GM18498 (cell line): Measurements from ENCODE around the gene ATG16L2.
"Not testable (repeated sequence)": the region's sequence is repeated elsewhere in the genome, so short reads cannot be mapped to it uniquely, and the experiment has no call there.

ENCODE experiments used
- ATAC-seq: cut with Tn5 transposase; IDR thresholded peaks from one replicate; pipeline ENCODE4 v1.9.1; 2021; ENCODE audit warnings: mild to moderate bottlenecking, moderate library complexity; ENCODE audit not compliant: unreplicated experiment

The ATG16L2 gene

DNA sequence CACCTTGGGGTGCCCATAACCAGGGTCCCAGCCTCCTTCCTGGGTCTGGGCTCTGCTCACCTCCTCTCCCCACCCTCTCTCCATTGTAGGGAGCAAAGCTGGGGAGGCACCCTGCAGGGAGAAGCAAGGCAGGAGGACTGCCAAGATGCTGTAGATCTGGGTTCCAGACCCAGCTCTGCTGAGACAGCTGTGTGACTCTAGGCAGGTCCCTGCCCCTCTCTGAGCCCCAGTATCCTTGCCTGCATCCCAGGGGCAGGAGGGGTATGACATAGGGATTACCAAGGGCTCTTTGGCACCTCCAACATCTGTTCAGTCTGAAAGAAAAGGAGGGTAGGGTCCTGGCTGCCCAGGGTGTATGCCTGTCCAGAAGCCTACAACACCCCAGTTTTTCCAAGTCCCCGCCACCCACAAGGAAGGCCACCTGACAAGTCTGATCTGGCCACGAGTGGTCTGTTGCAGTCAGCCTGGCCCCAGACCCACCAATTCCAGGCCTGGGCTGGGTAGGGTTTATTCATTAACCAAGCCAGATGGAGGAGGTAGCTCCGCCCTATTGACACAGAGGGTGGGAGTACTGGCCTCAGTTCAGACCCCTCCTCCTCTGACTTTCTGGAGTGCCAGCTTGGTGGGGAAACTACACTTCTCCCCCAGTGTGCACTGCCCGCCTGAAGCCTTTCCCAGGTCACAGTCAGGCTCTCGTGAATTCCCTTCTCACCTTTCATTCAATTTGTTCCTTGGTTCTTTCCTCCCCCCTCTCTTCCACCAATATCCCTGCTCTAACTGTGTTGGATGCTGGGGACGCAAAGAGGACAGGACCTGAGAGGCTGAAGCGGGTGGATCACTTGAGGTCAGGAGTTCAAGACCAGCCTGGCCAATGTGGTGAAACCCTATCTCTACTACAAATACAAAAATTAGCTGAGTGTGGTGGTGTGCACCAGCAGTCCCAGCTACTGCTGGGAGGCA is 35.4 kb upstream of the ATG16L2 start:
- ATAC-seq: no peak

GRCh38 chr11:72779495-72780128 is 34.6 kb upstream of the ATG16L2 start:
- no peak for ATAC-seq

DNA sequence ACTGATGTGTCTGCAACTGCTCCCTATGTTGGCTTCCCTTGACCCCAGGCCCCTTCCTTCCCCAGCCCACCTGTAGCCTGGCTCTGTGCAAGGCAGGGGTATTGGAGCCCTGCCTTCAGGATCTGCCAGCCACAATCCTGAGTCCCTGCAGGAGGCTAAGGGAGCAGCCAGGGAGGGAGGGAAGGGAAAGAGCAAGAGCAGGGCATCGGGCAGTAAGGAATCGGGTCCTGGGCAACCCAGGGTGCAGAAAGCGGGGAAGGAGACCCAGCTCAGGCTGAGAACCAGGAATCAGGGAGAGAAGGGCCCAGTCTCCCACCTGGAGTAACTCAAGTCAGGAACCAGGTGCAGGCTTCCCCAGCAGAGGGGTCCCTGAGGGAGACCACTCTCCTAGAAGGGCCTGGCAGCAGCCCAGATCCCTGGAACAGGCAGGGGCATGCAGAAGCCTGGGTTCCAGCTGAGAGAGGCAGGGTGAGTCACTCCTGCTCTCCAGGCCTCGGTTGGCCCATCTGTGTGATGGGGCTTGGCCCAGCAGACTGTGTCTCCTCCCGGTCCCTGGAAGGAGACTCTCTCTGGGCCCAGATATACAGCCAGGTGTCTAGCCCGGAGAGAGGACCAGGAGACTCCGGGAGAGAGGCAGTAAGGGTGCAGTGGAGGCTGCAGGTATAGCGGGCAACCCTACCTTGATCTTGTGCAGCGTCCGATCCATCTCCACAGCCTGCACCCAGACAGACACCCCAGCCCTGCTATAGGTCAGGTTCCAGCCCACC is 33.7 kb upstream of the ATG16L2 start:
- no peak for ATAC-seq

DNA sequence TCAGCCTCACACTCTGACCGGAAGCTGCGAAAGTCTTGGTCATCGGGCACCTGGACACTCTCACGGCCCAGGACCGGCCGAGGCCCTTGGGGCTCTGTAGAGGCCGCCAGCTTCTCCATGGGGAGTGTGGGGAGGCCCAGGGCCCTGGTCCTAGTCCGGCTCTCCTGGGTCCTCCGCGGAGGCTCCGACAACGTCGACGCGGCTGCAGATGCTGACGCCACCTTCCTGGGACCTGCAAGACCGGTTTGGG is 33.2 kb upstream of the ATG16L2 start:
- ATAC-seq: no peak

- peak; percentile 57 for ATAC-seq
Observed at GRCh38 chr11:72781313-72782080, 32.7 kb upstream of the ATG16L2 start.

DNA sequence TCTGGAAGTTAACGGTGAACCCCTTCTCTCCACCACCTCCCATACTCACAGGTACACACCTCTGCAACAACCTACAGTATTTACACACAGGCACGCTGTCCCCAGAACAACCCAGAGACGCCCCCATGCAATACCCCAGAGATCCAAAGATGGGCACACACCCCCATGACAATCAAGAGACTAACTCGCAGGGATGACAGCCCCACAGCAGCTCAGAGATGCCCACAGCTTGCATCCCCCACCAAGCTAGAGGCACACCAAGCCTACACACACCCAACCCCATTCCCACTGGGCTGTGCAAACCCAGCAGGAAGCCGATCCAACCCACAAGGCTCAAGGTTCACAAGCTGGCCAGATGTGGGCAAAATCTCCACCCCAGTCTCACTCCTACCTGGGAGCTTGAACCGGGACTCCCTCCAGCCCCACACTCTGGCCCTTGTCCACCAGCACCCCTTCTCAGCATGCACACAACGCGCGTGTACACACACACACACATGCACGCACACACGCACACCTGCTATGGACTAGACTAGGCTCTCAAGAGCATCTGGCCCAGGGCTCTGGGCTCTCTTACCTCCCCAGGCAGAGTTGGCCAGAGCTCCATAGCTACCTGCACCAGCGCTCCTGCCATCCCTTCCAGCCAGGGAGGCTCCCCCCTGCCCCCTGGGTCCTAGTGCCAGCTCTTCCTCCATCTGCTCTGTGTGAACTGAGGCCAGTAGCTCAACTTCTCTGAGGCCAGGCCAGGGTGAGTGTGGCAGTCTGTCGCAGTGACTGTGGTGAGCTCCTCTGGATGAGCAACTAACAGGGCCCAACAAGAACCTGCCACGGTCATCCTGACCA is 31.9 kb upstream of the ATG16L2 start:
- ATAC-seq: no peak

- ATAC-seq: no peak
Observed at GRCh38 chr11:72783144-72783905, 30.9 kb upstream of the ATG16L2 start.

- ATAC-seq: no peak
Observed at GRCh38 chr11:72784662-72785061, 29.5 kb upstream of the ATG16L2 start.

DNA sequence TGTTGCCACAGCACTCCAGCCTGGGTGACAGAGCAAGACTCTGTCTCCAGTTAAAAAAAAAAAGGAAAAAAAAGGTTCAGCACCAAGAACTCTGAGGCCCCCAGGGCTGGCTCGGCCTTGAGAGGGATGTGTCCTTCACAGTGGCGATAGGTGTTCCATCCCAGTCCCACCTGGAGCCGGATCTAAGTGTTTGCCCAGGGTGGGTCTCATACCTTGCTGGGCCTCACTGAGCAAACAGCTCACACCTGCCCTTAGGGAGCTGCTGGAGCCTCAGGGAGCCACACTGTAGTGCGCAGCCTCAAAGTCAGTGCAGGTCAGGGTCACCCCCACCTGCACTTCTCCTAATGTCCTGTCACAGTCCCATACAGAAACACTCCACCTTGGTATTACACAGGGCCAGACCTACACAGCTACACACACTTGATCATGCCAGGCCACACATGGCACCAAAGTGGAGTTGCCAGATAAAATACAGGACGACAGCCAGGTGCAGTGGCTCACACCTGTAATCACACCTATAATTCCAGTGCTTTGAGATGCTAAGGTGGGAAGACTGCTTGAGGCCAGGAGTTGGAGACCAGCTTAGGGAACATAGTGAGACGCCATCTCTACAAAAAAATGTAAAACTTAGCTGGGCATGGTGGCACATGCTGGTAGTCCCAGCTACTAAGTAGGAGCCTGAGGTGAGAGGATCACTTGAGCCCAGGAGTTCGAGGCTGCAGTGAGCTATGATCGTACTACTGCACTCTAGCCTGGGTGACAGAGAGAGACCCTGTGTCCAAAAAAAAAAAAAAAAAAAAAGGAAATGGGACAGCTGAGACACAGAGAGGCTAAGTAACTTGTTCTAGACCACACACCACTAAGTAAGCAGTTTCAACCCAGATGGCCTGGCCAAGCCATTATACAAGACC is 27.7 kb upstream of the ATG16L2 start:
- no peak for ATAC-seq

DNA sequence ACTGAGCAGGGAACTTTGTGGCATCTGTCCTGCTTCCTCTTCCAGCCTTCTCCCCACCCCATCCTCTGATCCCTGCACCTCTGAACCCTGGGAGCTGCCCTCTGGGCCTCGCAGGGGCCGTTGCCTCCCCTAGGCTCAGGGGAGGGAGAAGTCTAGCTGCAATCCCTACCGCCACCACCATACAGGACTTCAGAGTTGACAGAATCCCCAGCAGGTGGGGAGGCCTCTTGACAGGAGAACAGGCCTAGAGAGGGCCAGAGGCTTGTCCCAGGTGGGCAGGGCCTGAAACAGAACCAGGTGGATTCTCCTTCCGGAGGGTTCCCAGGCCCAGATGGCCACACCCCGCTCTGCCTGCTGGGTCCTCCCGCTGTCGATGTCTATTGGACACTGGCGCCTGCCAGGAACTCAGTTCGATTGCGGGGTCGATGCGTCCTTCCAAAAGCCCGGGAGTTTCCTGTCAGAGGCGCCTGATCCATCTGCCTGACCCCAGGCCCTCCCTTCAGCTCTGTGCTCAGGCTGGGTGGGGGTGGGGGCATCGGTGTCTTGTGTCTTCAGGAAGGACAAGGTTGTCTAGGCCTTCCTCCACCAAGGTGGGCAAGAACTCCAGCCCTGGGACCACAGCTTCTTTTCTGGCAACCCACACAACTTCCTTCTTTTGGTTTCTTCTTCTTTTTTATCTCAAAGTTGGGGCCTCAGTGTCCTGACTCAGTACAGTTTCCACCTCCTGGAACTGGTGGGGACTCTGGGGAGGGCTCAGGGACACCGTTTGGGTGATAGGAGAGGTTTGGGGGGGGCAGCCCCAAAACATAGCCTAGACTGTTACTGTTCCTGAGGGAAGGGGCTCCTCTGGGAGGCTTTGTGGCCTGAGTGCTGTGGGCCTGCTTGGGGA is 26.8 kb upstream of the ATG16L2 start:
- ATAC-seq: no peak

DNA sequence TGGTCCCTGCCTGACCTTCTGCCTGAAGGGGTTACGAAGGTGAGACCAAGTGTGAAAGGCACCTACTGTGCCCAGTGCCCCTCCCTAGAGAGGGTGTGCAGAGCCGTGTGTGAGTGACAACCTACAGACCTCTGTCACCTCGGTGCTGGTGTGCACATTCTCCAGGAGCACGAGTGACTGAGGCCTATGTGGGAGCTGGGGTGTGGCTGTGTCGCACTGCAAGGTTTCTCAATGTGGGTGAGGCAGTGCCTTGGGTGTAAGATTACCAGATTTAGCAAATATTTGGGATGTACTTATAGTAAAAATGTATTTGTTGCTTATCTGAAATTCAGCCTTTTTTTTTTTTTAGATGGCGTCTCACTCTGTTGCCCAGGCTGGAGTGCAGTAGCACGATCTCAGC is 26.0 kb upstream of the ATG16L2 start:
- ATAC-seq: no peak

- no peak for ATAC-seq
Observed at GRCh38 chr11:72789493-72790131, 24.6 kb upstream of the ATG16L2 start.

GRCh38 chr11:72791228-72791627 is 23.0 kb upstream of the ATG16L2 start:
- ATAC-seq: not testable (repeated sequence)

GRCh38 chr11:72792437-72793021 is 21.7 kb upstream of the ATG16L2 start:
- no peak for ATAC-seq

- ATAC-seq: no peak
Observed at GRCh38 chr11:72793076-72793424, 21.2 kb upstream of the ATG16L2 start.
